Smooth muscle cell (in vitro differentiated cells): ENCODE data around the gene CDCP1. TPM values are rescaled to one million over a fixed set of nuclear protein-coding genes. Genes with fewer than 3 reads are reported as not detected.

Experiments used
- DNase-seq: peaks from one replicate; lab custom pipeline; 2025; ENCODE audit not compliant: unreplicated experiment; lab: John Stamatoyannopoulos, UW
- H2AFZ ChIP-seq: fragments of 200-600 bp; sonication (generic); 2 replicates; pipeline ENCODE4 v1.6.0; 2016; ENCODE audit warnings: antibody characterized with exemption, low read depth, mild to moderate bottlenecking
- H3F3A ChIP-seq: fragments of 200-600 bp; sonication (generic); 2 replicates; pipeline ENCODE4 v1.6.0; 2017; ENCODE audit warnings: antibody characterized with exemption, low read depth
- H3K27ac ChIP-seq: fragments of 200-600 bp; sonication (generic); 2 replicates; pipeline ENCODE4 v1.5.1; 2016; ENCODE audit warnings: low read depth, mild to moderate bottlenecking
- H3K27me3 ChIP-seq: fragments of 200-600 bp; sonication (generic); 2 replicates; pipeline ENCODE4 v1.6.1; 2016; ENCODE audit warnings: low read depth, mild to moderate bottlenecking
- H3K36me3 ChIP-seq: fragments of 200-600 bp; sonication (generic); 2 replicates; pipeline ENCODE4 v1.5.1; 2016; ENCODE audit warnings: low read depth
- H3K4me1 ChIP-seq: fragments of 200-600 bp; sonication (generic); 2 replicates; pipeline ENCODE4 v1.5.1; 2016; ENCODE audit warnings: low read depth
- H3K4me2 ChIP-seq: fragments of 200-600 bp; sonication (generic); 2 replicates; pipeline ENCODE4 v1.6.0; 2016; ENCODE audit warnings: mild to moderate bottlenecking
- H3K4me3 ChIP-seq: fragments of 200-600 bp; sonication (generic); 2 replicates; pipeline ENCODE4 v1.5.1; 2016; ENCODE audit warnings: mild to moderate bottlenecking
- H3K79me2 ChIP-seq: fragments of 200-600 bp; sonication (generic); 2 replicates; pipeline ENCODE4 v1.6.0; 2016; ENCODE audit warnings: low read depth, mild to moderate bottlenecking
- H3K9ac ChIP-seq: fragments of 200-600 bp; sonication (generic); 2 replicates; pipeline ENCODE4 v1.6.0; 2016; ENCODE audit warnings: low read depth
- H3K9me3 ChIP-seq: fragments of 200-600 bp; sonication (generic); replicated peaks from 2 replicates; pipeline ENCODE4 v1.5.1; 2016; ENCODE audit warnings: low read depth
- H4K20me1 ChIP-seq: fragments of 200-600 bp; sonication (generic); 2 replicates; pipeline ENCODE4 v1.6.0; 2016; ENCODE audit warnings: low read depth
- WGBS: methylation state at CpG from one replicate; pipeline ENCODE4 v1.1.7; 2016; ENCODE audit warnings: low lambda C conversion rate; 5-methylcytosine and 5-hydroxymethylcytosine counted together
- polyA plus RNA-seq: library from polyadenylated mRNA; unstranded; fragments of >200 nt; fragmentation: Nextera tagmentation; extraction: Ambion mirVana; gene quantifications from 2 replicates; pipeline ENCODE4 v1.2.1, GENCODE V29; 2016
- total RNA-seq: library from RNA; depleted of rRNA; stranded (reverse); fragments of >200 nt; gene quantifications from 2 replicates; pipeline ENCODE4 v1.2.3, GENCODE V29; 2014
- TF ChIP-seq, protein P1 (sequence below): fragments of 200-600 bp; sonication (generic); IDR thresholded peaks from 2 replicates; pipeline ENCODE4 v1.5.1; 2017; ENCODE audit warnings: borderline replicate concordance, mild to moderate bottlenecking, antibody characterized with exemption; ENCODE audit not compliant: insufficient read depth, poor library complexity, severe bottlenecking

Gene CDCP1
- total and polyA plus RNA-seq, 2 experiments from 2014 or later = 2.5 to 7.9 TPM

DNA sequence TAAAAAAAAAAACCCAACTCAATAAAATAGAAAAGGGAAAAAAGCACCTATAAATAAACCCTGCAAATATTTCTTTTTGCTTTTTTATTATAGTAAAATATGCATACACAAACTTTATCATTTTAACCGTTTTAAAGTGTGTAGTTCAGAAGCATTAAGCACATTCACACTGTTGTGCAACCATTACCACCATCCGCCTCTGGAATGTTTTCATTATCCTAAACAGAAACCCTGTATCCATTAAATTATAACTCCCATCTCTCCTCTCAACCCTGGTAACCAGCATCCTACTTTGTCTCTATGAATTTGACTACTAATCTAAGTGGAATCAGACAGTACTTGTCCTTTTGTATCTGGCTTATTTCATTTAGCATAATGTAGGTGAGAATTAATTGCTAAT lies 15.0 kb downstream of the CDCP1 start:
- 29% methylated on average over 2 of the region's 2 CpGs for WGBS
- H3K27me3 ChIP-seq = no peaks in the 10 kb centered on the region
- H3K4me1 ChIP-seq = no peaks in the 10 kb centered on the region
- H4K20me1 ChIP-seq = no peaks in the 10 kb centered on the region
- H3F3A ChIP-seq = peaks cover 15% of the 10 kb centered on the region
- peak overlapping the region; percentile 59 for H3K27ac ChIP-seq
- H3K36me3 ChIP-seq = no peaks in the 10 kb centered on the region
- H3K4me2 ChIP-seq = peak overlapping the region; percentile 18
- no peak overlapping the region for H2AFZ ChIP-seq
- TF ChIP-seq, protein P1, sequence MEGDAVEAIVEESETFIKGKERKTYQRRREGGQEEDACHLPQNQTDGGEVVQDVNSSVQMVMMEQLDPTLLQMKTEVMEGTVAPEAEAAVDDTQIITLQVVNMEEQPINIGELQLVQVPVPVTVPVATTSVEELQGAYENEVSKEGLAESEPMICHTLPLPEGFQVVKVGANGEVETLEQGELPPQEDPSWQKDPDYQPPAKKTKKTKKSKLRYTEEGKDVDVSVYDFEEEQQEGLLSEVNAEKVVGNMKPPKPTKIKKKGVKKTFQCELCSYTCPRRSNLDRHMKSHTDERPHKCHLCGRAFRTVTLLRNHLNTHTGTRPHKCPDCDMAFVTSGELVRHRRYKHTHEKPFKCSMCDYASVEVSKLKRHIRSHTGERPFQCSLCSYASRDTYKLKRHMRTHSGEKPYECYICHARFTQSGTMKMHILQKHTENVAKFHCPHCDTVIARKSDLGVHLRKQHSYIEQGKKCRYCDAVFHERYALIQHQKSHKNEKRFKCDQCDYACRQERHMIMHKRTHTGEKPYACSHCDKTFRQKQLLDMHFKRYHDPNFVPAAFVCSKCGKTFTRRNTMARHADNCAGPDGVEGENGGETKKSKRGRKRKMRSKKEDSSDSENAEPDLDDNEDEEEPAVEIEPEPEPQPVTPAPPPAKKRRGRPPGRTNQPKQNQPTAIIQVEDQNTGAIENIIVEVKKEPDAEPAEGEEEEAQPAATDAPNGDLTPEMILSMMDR = no peak
- H3K9ac ChIP-seq = no peak overlapping the region
- no peak overlapping the region for H3K4me3 ChIP-seq
- DNase-seq = no peak
- H3K9me3 ChIP-seq = no peaks in the 10 kb centered on the region
- no peaks in the 10 kb centered on the region for H3K79me2 ChIP-seq

DNA sequence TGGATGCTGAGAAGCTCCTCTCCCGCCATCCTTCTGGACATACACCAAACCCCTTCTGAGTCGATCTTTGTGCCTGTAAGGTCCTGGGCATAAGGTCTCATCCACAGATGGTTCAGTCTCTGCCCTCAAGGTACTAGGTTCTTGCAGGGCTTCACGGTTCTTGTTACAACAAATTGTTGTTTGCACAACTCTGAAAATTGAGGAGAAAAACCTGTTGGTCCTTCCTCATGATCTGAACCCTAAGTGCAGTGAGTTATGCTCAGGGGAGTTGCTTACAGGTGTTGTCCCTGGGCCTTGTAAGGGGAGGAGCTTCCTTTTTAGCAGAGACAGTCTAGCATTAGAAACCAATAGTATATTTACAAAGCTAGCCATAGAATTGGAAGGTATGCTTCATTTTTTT lies 15.7 kb downstream of the CDCP1 start:
- H3K36me3 ChIP-seq = no peaks in the 10 kb centered on the region
- 86% methylated on average over 3 of the region's 3 CpGs for WGBS
- TF ChIP-seq, protein P1 = no peak

DNA sequence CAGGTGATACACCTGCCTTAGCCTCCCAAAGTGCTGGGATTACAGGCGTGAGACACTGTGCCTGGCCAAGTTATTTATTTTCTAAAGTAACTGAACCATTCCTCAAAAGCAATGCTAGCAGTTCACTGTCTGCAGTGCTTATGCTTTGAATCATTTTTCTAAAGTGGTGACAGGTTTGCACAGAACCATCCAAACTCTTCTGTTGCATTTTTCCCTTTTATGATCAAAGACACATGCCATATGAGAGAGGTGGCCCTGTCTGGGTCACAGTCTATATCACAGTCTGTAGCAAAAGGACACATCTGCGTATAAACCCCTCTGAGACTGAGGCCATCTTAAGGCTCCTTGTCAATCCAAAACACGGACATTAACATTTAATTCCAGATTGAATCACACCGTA lies 17.2 kb downstream of the CDCP1 start:
- 85% methylated on average over 4 of the region's 4 CpGs for WGBS
- DNase-seq = no peak
- Histone ChIP-seq H3K9ac (no peak overlapping the region), H4K20me1 (no peaks in the 10 kb centered on the region), H3K27me3 (no peaks in the 10 kb centered on the region), H3K36me3 (no peaks in the 10 kb centered on the region), H3K4me1 (no peaks in the 10 kb centered on the region), H3K9me3 (no peaks in the 10 kb centered on the region), H3K4me3 (no peak overlapping the region), H2AFZ (no peak overlapping the region), H3K27ac (no peak overlapping the region), H3K4me2 (no peak overlapping the region), H3F3A (peaks cover 15% of the 10 kb centered on the region), H3K79me2 (no peaks in the 10 kb centered on the region)
- TF ChIP-seq, protein P1 = no peak

More for the DNA sequence above, 15.7 kb downstream of the CDCP1 start:
- Histone ChIP-seq H4K20me1 (no peaks in the 10 kb centered on the region), H3K4me3 (no peak overlapping the region), H3K79me2 (no peaks in the 10 kb centered on the region), H3K4me2 (no peak overlapping the region), H3K9me3 (no peaks in the 10 kb centered on the region), H3K9ac (no peak overlapping the region), H3K27me3 (no peaks in the 10 kb centered on the region), H3K4me1 (no peaks in the 10 kb centered on the region), H3K27ac (peak overlapping the region; percentile 59), H3F3A (peaks cover 15% of the 10 kb centered on the region), H2AFZ (no peak overlapping the region)
- DNase-seq = no peak

DNA sequence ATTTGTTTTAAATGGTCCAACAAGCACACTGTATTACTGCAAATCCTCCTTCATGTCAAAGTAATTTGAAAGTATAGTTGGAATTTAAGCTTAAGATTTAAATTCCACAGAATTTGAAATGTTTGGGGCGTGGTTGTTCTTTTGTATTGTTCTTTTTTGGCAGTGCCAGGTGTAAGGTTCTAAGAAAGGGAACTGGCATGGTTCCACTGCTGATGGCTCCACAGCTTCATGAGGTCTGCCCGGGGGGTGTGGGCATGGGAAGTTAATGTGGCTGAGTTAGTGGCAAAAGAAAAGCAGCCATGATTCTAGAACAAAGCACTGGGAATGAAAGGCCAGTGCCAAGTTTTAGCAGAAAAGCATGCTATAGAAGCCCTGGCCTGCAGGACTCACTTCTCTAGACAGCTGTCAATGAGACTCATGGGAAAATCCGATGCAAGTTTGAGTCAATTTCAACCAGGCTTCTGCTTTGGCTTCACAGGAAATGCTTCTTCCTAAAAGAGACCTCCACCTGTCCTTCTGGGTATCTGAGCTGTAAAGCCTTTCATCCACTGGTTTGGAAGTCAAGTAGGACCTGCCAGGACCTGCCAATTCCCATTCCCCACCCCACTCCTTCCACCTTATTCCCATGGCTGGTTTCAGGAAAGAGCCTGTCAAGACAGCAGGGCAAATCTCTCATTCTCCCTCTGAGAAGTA lies 18.9 kb downstream of the CDCP1 start:
- DNase-seq = no peak
- Histone ChIP-seq H3K4me2 (no peak overlapping the region), H3K4me3 (no peak overlapping the region), H3F3A (peaks cover 12% of the 10 kb centered on the region), H4K20me1 (no peaks in the 10 kb centered on the region), H3K9ac (no peak overlapping the region), H3K36me3 (no peaks in the 10 kb centered on the region), H3K27me3 (no peaks in the 10 kb centered on the region), H3K9me3 (no peaks in the 10 kb centered on the region), H2AFZ (no peak overlapping the region), H3K27ac (no peak overlapping the region), H3K4me1 (no peaks in the 10 kb centered on the region), H3K79me2 (no peaks in the 10 kb centered on the region)
- WGBS = 93% methylated on average over 3 of the region's 3 CpGs
- TF ChIP-seq, protein P1 = no peak
